ENCODE data around the gene MRPS22.

- TF ChIP-seq, protein P1, sequence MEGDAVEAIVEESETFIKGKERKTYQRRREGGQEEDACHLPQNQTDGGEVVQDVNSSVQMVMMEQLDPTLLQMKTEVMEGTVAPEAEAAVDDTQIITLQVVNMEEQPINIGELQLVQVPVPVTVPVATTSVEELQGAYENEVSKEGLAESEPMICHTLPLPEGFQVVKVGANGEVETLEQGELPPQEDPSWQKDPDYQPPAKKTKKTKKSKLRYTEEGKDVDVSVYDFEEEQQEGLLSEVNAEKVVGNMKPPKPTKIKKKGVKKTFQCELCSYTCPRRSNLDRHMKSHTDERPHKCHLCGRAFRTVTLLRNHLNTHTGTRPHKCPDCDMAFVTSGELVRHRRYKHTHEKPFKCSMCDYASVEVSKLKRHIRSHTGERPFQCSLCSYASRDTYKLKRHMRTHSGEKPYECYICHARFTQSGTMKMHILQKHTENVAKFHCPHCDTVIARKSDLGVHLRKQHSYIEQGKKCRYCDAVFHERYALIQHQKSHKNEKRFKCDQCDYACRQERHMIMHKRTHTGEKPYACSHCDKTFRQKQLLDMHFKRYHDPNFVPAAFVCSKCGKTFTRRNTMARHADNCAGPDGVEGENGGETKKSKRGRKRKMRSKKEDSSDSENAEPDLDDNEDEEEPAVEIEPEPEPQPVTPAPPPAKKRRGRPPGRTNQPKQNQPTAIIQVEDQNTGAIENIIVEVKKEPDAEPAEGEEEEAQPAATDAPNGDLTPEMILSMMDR (IDR thresholded peaks at IDR 0.05): no peak
- TF ChIP-seq POLR2A (IDR thresholded peaks at IDR 0.05): no peak
Observed at GRCh38 chr3:139317215-139317614, 26.6 kb upstream of the MRPS22 start.
